B cell (primary cell): ENCODE data around the gene SAG. TPM values are rescaled to one million over a fixed set of nuclear protein-coding genes. Genes with fewer than 3 reads are reported as not detected.

Experiments used
- ATAC-seq: fragments of 200-7000 bp; cut with Tn5 transposase; one replicate; pipeline ENCODE4 v1.10.0; 2021; ENCODE audit warnings: low read depth, mild to moderate bottlenecking, moderate number of reproducible peaks, moderate library complexity
- CTCF ChIA-PET: fragments of 350-600 bp; sonication (Branson Sonifier 250); formaldehyde crosslinking; loops from one replicate; lab custom pipeline; 2021; ENCODE audit warnings: antibody characterized with exemption, inconsistent platforms; lab: Charles Lee
- POLR2A ChIA-PET: fragments of 350-600 bp; sonication (Branson Sonifier 250); formaldehyde crosslinking; loops from one replicate; lab custom pipeline; 2021; ENCODE audit warnings: antibody characterized with exemption; lab: Charles Lee
- DNase-seq: peaks from one replicate; pipeline ENCODE4 v3.0.0; 2013
- H2AFZ ChIP-seq: 2 replicates; pipeline ENCODE4 v1.6.1; 2012; ENCODE audit warnings: mild to moderate bottlenecking, low read depth, low read length; ENCODE audit not compliant: insufficient read depth, poor library complexity, severe bottlenecking
- H3K27ac ChIP-seq, 2 donors: 1 replicate in 1 of 2; 2 replicates in 1 of 2; pipeline ENCODE4 v1.5.1; 2012 to 2013; ENCODE audit warnings: low read length in 2 of 2, mild to moderate bottlenecking in 2 of 2, moderate library complexity in 1 of 2
- H3K27me3 ChIP-seq, 4 experiments: fragments of 200-600 bp in 1 of 4; sonication (generic) in 1 of 4; replicated peaks in 1 of 4; 1 replicate in 2 of 4; 2 replicates in 2 of 4; pipeline versions ENCODE4 v1.6.1 to v1.7.0; 2013 to 2016; ENCODE audit warnings: low read length in 3 of 4, mild to moderate bottlenecking in 2 of 4, mixed read lengths in 1 of 4, moderate library complexity in 1 of 4; ENCODE audit not compliant: insufficient read depth in 4 of 4, control insufficient read depth in 3 of 4; ENCODE audit errors: control extremely low read depth in 1 of 4
- H3K36me3 ChIP-seq, 2 experiments: replicated peaks in 1 of 2; 1 replicate in 1 of 2; 2 replicates in 1 of 2; pipeline versions ENCODE4 v1.6.1 to v1.7.1; 2013; ENCODE audit warnings: low read length in 1 of 2; ENCODE audit not compliant: insufficient read depth in 2 of 2, control insufficient read depth in 1 of 2; ENCODE audit errors: control extremely low read depth in 1 of 2, extremely low read depth in 1 of 2
- H3K4me1 ChIP-seq, 2 donors: fragments of 200-600 bp in 1 of 2; sonication (generic) in 1 of 2; 1 replicate in 1 of 2; 2 replicates in 1 of 2; pipeline versions ENCODE4 v1.5.1 to v1.6.1; 2013 to 2017; ENCODE audit warnings: low read length in 2 of 2; ENCODE audit not compliant: control insufficient read depth in 2 of 2, insufficient read depth in 2 of 2
- H3K4me2 ChIP-seq: replicated peaks from 2 replicates; pipeline ENCODE3; 2012; ENCODE audit warnings: mild to moderate bottlenecking, low read depth, low read length; ENCODE audit not compliant: poor library complexity, severe bottlenecking
- H3K4me3 ChIP-seq, 5 experiments: fragments of 200-600 bp in 1 of 5; sonication (generic) in 1 of 5; 1 replicate in 3 of 5; 2 replicates in 2 of 5; pipeline versions ENCODE4 v1.5.1 to v1.7.0; 2011 to 2016; ENCODE audit warnings: low read length in 4 of 5, mild to moderate bottlenecking in 4 of 5, low read depth in 2 of 5, control low read depth in 1 of 5, moderate library complexity in 1 of 5; ENCODE audit not compliant: insufficient read depth in 1 of 5; ENCODE audit errors: control extremely low read depth in 1 of 5, extremely low read depth in 1 of 5
- H3K79me2 ChIP-seq: fragments of 200-600 bp; sonication (generic); one replicate; pipeline ENCODE4 v1.6.0; 2016; ENCODE audit warnings: low read length; ENCODE audit not compliant: control insufficient read depth, insufficient read depth
- H3K9ac ChIP-seq: fragments of 200-600 bp; sonication (generic); 2 replicates; pipeline ENCODE4 v1.6.1; 2017; ENCODE audit warnings: mild to moderate bottlenecking, low read length, moderate library complexity
- H3K9me3 ChIP-seq, 3 donors: one replicate each; pipeline versions ENCODE4 v1.6.1 to v1.7.1; 2013; ENCODE audit warnings: low read length in 2 of 3; ENCODE audit not compliant: control insufficient read depth in 2 of 3, insufficient read depth in 1 of 3; ENCODE audit errors: control extremely low read depth in 1 of 3
- H4K20me1 ChIP-seq: 2 replicates; pipeline ENCODE4 v1.6.0; 2012; ENCODE audit warnings: mild to moderate bottlenecking, low read length; ENCODE audit not compliant: insufficient read depth, control insufficient read depth, poor library complexity, severe bottlenecking
- H3K27ac Mint-ChIP-seq: one replicate; pipeline ENCODE4 v1.8.0; 2021; ENCODE audit warnings: mixed read lengths
- H3K27me3 Mint-ChIP-seq: one replicate; pipeline ENCODE4 v1.8.0; 2021; ENCODE audit warnings: mixed read lengths
- H3K4me1 Mint-ChIP-seq: one replicate; pipeline ENCODE4 v1.8.0; 2021; ENCODE audit warnings: mixed read lengths
- H3K4me3 Mint-ChIP-seq: one replicate; pipeline ENCODE4 v1.8.0; 2021; ENCODE audit warnings: mixed read lengths
- H3K9me3 Mint-ChIP-seq: one replicate; pipeline ENCODE4 v1.8.0; 2022; ENCODE audit warnings: mixed read lengths; ENCODE audit not compliant: insufficient read depth
- EZH2 ChIP-seq: IDR thresholded peaks from 2 replicates; pipeline ENCODE4 v1.6.1; 2012; ENCODE audit warnings: borderline replicate concordance, low read depth, mild to moderate bottlenecking, moderate library complexity, low read length; ENCODE audit not compliant: insufficient read depth, poor library complexity, severe bottlenecking
- WGBS: methylation state at CpG from one replicate; pipeline ENCODE4 v1.1.5; 2013; ENCODE audit warnings: missing lambda C conversion rate; ENCODE audit not compliant: insufficient coverage; 5-methylcytosine and 5-hydroxymethylcytosine counted together
- intact Hi-C: fragments of 100-400 bp; cut with micrococcal nuclease; formaldehyde crosslinking; loops from one replicate; pipeline ENCODE4 v1.10.0; 2022
- polyA plus RNA-seq: library from polyadenylated mRNA; depleted of rRNA; stranded (reverse); fragments of >200 nt; gene quantifications from 2 replicates; pipeline ENCODE4 v1.2.3, GENCODE V29; 2012
- total RNA-seq, 2 donors: library from RNA; stranded (reverse); fragments of 120-200 nt in 1 of 2; gene quantifications; 1 replicate in 1 of 2; 2 replicates in 1 of 2; pipeline versions ENCODE4 v1.2.3 to v1.2.4, GENCODE V29; 2013 to 2022
- TF ChIP-seq, protein P1 (sequence below): fragments of 200-600 bp; IDR thresholded peaks from one replicate; pipeline ENCODE4 v1.8.0; 2022; ENCODE audit warnings: antibody characterized with exemption, mild to moderate bottlenecking

SAG gene
- total and polyA plus RNA-seq, 2 donors (not counting 1 experiment from before 2014, with no cell fraction given), result 0.03 to 0.17 TPM

DNA sequence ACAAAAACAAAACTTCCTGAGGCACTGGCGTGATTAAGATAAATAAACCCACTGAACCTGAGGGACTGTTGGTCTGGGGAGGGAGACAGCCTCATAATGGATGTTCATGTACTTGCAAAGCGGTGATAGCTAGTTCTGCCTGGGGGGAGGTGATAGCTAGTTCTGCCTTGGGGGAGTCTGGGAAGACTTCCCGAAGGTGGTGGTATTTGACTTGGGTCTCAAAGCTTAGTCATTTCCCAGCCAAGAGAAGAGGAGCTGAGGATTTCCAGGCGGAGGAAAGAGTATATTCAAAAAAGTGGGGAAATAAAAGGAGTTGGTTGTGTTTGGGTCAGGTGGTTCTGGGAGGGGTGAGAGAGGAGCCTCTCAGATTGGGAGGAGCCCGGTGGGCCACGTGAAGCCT lies 71.4 kb downstream of the SAG start:
- POLR2A ChIA-PET, result no interaction called here
- Histone ChIP-seq H3K9me3 (no peaks in the 10 kb centered on the region), H3K36me3 (peaks cover 7 to 41% of the 10 kb centered on the region in 2 experiments), H2AFZ (no peak overlapping the region), H3K79me2 (peaks cover 99% of the 10 kb centered on the region), H3K4me1 (peaks cover 62 to 78% of the 10 kb centered on the region in 2 donors), H3K27me3 (no peaks in the 10 kb centered on the region), H3K4me2 (peak overlapping the region; percentile 69), H3K4me3 (no peak overlapping the region), H4K20me1 (peaks cover 63% of the 10 kb centered on the region), H3K27ac (peak overlapping the region; percentile 89 to 93), H3K9ac (peak overlapping the region; percentile 9)
- intact Hi-C loops, result no loop called here
- H3K9me3 Mint-ChIP-seq, result no peaks in the 10 kb centered on the region
- peak overlapping the region; percentile 51 for H3K27ac Mint-ChIP-seq
- TF ChIP-seq EZH2, result no peak
- TF ChIP-seq, protein P1, sequence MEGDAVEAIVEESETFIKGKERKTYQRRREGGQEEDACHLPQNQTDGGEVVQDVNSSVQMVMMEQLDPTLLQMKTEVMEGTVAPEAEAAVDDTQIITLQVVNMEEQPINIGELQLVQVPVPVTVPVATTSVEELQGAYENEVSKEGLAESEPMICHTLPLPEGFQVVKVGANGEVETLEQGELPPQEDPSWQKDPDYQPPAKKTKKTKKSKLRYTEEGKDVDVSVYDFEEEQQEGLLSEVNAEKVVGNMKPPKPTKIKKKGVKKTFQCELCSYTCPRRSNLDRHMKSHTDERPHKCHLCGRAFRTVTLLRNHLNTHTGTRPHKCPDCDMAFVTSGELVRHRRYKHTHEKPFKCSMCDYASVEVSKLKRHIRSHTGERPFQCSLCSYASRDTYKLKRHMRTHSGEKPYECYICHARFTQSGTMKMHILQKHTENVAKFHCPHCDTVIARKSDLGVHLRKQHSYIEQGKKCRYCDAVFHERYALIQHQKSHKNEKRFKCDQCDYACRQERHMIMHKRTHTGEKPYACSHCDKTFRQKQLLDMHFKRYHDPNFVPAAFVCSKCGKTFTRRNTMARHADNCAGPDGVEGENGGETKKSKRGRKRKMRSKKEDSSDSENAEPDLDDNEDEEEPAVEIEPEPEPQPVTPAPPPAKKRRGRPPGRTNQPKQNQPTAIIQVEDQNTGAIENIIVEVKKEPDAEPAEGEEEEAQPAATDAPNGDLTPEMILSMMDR, result no peak
- peak overlapping the region; percentile 44 for H3K4me3 Mint-ChIP-seq
- H3K27me3 Mint-ChIP-seq, result no peaks in the 10 kb centered on the region
- H3K4me1 Mint-ChIP-seq, result peaks cover 75% of the 10 kb centered on the region
- DNase-seq (no peak), ATAC-seq (no peak)
- WGBS, result 87% methylated on average over 6 of the region's 6 CpGs
- CTCF ChIA-PET, result interaction anchor here (0.7 to 1.7 kb wide), 6 partner anchors 10 to 128 kb away, joined by 3 to 4 read pairs (median 3); partner anchors contain the start of gene ATG16L1

DNA sequence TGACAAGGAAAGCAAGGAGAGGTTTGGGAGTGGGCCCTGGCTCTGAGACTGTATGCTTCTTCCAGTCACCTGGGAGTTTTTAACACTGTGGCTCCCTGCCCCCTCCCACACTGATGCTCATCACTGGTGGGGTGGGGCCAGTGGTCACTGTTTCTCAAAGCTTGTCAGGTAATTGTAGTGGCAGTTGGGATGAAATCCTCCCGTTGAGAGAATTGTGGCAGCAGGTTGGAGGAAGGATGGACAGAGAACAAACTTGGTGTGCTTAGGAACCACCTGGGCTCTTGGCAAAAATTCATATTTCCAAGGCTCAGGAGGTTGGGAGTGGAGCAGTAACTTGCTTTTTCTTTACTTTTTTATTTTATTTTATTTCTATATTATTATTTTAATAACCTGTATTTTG lies 71.8 kb downstream of the SAG start:
- POLR2A ChIA-PET, result no interaction called here

More for the DNA sequence above, 71.8 kb downstream of the SAG start:
- H3K4me1 Mint-ChIP-seq, result peaks cover 77% of the 10 kb centered on the region
- no peaks in the 10 kb centered on the region for H3K27me3 Mint-ChIP-seq
- TF ChIP-seq EZH2, result no peak
- TF ChIP-seq, protein P1, result no peak
- H3K36me3 ChIP-seq, result peaks cover 6 to 39% of the 10 kb centered on the region in 2 experiments
- H3K27ac Mint-ChIP-seq, result peak overlapping the region; percentile 80
- H3K27me3 ChIP-seq, result no peaks in the 10 kb centered on the region
- H3K9me3 Mint-ChIP-seq, result no peaks in the 10 kb centered on the region
- CTCF ChIA-PET, result interaction anchor here (0.9 to 1.1 kb wide), 2 partner anchors 31 to 64 kb away, joined by 3 read pairs; no protein-coding TSS in a partner anchor
- no peak for ATAC-seq
- H3K27ac ChIP-seq, result peak overlapping the region; percentile 89 to 93
- peaks cover 66 to 79% of the 10 kb centered on the region in 2 donors for H3K4me1 ChIP-seq
- peak overlapping the region; percentile 43 for H3K9ac ChIP-seq
- peaks cover 63% of the 10 kb centered on the region for H4K20me1 ChIP-seq
- no peaks in the 10 kb centered on the region for H3K9me3 ChIP-seq
- intact Hi-C loops, result no loop called here
- H3K4me3 ChIP-seq, result peak overlapping the region in 1 of 5 experiments; percentile 22
- H3K79me2 ChIP-seq, result peaks cover 99% of the 10 kb centered on the region
- H2AFZ ChIP-seq, result no peak overlapping the region
- H3K4me2 ChIP-seq, result peak overlapping the region; percentile 69
- 71% methylated on average over 1 of the region's 1 CpG for WGBS
- H3K4me3 Mint-ChIP-seq, result peak overlapping the region; percentile 44
- no peak for DNase-seq
